Activated B cell treated with CpG ODN at 0.5 μM for 24 hours (primary cell): ENCODE data around the gene MACF1. TPM values are rescaled to one million over a fixed set of nuclear protein-coding genes. Genes with fewer than 3 reads are reported as not detected.
"Not testable (repeated sequence)": the region's sequence is repeated elsewhere in the genome, so short reads cannot be mapped to it uniquely, and the experiment has no call there.

Experiments used
- ATAC-seq: fragments of 200-7000 bp; cut with Tn5 transposase; one replicate; pipeline ENCODE4 v1.10.0; 2021; ENCODE audit warnings: low read depth, mild to moderate bottlenecking, moderate library complexity
- CTCF ChIA-PET: fragments of 350-600 bp; sonication (Branson Sonifier 250); formaldehyde crosslinking; loops from one replicate; lab custom pipeline; 2021; ENCODE audit warnings: antibody characterized with exemption; lab: Charles Lee
- POLR2A ChIA-PET: fragments of 350-600 bp; sonication (Branson Sonifier 250); formaldehyde crosslinking; loops from one replicate; lab custom pipeline; 2021; ENCODE audit warnings: antibody characterized with exemption; lab: Charles Lee
- DNase-seq: peaks from one replicate; pipeline ENCODE4 v3.0.0; 2022
- H3K27ac Mint-ChIP-seq: one replicate; pipeline ENCODE4 v1.8.0; 2020; ENCODE audit warnings: mixed read lengths
- H3K27me3 Mint-ChIP-seq: one replicate; pipeline ENCODE4 v1.8.0; 2021; ENCODE audit warnings: mixed read lengths
- H3K36me3 Mint-ChIP-seq: one replicate; pipeline ENCODE4 v1.8.0; 2021; ENCODE audit warnings: low read depth, mixed read lengths
- H3K4me1 Mint-ChIP-seq: one replicate; pipeline ENCODE4 v1.8.0; 2021; ENCODE audit warnings: mixed read lengths
- H3K4me3 Mint-ChIP-seq: one replicate; pipeline ENCODE4 v1.8.0; 2020; ENCODE audit warnings: mild to moderate bottlenecking, mixed read lengths
- H3K9me3 Mint-ChIP-seq: one replicate; pipeline ENCODE4 v1.8.0; 2020; ENCODE audit warnings: mixed read lengths
- CTCF ChIP-seq: fragments of 200-600 bp; IDR thresholded peaks from one replicate; pipeline ENCODE4 v1.8.0; 2022; ENCODE audit warnings: antibody characterized with exemption, mild to moderate bottlenecking
- intact Hi-C: fragments of 100-400 bp; cut with micrococcal nuclease; formaldehyde crosslinking; loops from one replicate; pipeline ENCODE4 v1.15.1; 2024
- total RNA-seq: library from RNA; stranded (reverse); gene quantifications from 2 replicates; pipeline ENCODE4 v1.2.3, GENCODE V29; 2022

Gene MACF1
- total RNA-seq, 1 donor from 2014 or later, result 286 TPM

- CTCF ChIA-PET, result no interaction called here
- no peak overlapping the region for H3K4me3 Mint-ChIP-seq
- H3K4me1 Mint-ChIP-seq, result peaks cover 2% of the 10 kb centered on the region
- H3K9me3 Mint-ChIP-seq, result no peaks in the 10 kb centered on the region
- POLR2A ChIA-PET, result no interaction called here
- no peaks in the 10 kb centered on the region for H3K27me3 Mint-ChIP-seq
- DNase-seq, result no peak
- H3K36me3 Mint-ChIP-seq, result no peaks in the 10 kb centered on the region
- no peak for ATAC-seq
- no peak overlapping the region for H3K27ac Mint-ChIP-seq
- no peak for TF ChIP-seq CTCF
- intact Hi-C loops, result no loop called here
Measured at GRCh38 chr1:39160703-39161102, 43.8 kb upstream of the MACF1 start.

- intact Hi-C loops, H3K27me3 Mint-ChIP-seq, H3K4me1 Mint-ChIP-seq, H3K36me3 Mint-ChIP-seq, H3K4me3 Mint-ChIP-seq, H3K27ac Mint-ChIP-seq, H3K9me3 Mint-ChIP-seq, DNase-seq, ATAC-seq, CTCF ChIA-PET: not testable (repeated sequence)
- POLR2A ChIA-PET, result interaction anchor here (0.7 kb wide), 1 partner anchor 30 kb away, joined by 3 read pairs; no protein-coding TSS in a partner anchor
Measured at GRCh38 chr1:39161811-39162210, 42.7 kb upstream of the MACF1 start.

GRCh38 chr1:39163469-39163868 lies 41.0 kb upstream of the MACF1 start:
- Mint-ChIP-seq H3K36me3 (no peaks in the 10 kb centered on the region), H3K27me3 (no peaks in the 10 kb centered on the region), H3K4me3 (no peak overlapping the region), H3K9me3 (no peaks in the 10 kb centered on the region), H3K4me1 (peaks cover 2% of the 10 kb centered on the region), H3K27ac (no peak overlapping the region)
- ChIA-PET CTCF (interaction anchor here (2.0 kb wide), 1 partner anchor 29 kb away, joined by 8 read pairs; no protein-coding TSS in a partner anchor), POLR2A (no interaction called here)
- TF ChIP-seq CTCF, result no peak
- ATAC-seq (no peak), DNase-seq (no peak)
- intact Hi-C loops, result no loop called here

GRCh38 chr1:39164256-39164655 lies 40.2 kb upstream of the MACF1 start:
- intact Hi-C loops, result no loop called here
- no peak for TF ChIP-seq CTCF
- no peak for ATAC-seq
- Mint-ChIP-seq H3K27me3 (no peaks in the 10 kb centered on the region), H3K4me3 (no peak overlapping the region), H3K9me3 (no peaks in the 10 kb centered on the region), H3K27ac (no peak overlapping the region), H3K36me3 (no peaks in the 10 kb centered on the region), H3K4me1 (no peaks in the 10 kb centered on the region)
- ChIA-PET CTCF (interaction anchor here (0.5 to 2.0 kb wide), 3 partner anchors 28 to 68 kb away, joined by 3 to 8 read pairs (median 4); no protein-coding TSS in a partner anchor), POLR2A (no interaction called here)
- no peak for DNase-seq

- H3K27ac Mint-ChIP-seq, result no peak overlapping the region
- no peak for DNase-seq
- no peaks in the 10 kb centered on the region for H3K9me3 Mint-ChIP-seq
- POLR2A ChIA-PET, result interaction anchor here (0.6 kb wide), 1 partner anchor 57 kb away, joined by 5 read pairs; no protein-coding TSS in a partner anchor
- no peak for TF ChIP-seq CTCF
- no peaks in the 10 kb centered on the region for H3K27me3 Mint-ChIP-seq
- intact Hi-C loops, result no loop called here
- H3K4me1 Mint-ChIP-seq, result no peaks in the 10 kb centered on the region
- CTCF ChIA-PET, result interaction anchor here (1.0 to 2.0 kb wide), 2 partner anchors 28 to 66 kb away, joined by 4 to 8 read pairs; no protein-coding TSS in a partner anchor
- no peak overlapping the region for H3K4me3 Mint-ChIP-seq
- no peak for ATAC-seq
- H3K36me3 Mint-ChIP-seq, result no peaks in the 10 kb centered on the region
Measured at GRCh38 chr1:39165049-39165448, 39.4 kb upstream of the MACF1 start.
